NB4 (cell line): Measurements from ENCODE around the gene GPR35.

ENCODE experiments used
- POLR2A ChIP-seq: IDR thresholded peaks from 2 replicates; pipeline ENCODE4 v1.6.1; 2011; ENCODE audit warnings: mild to moderate bottlenecking; ENCODE audit not compliant: insufficient read length; ENCODE audit errors: extremely low read depth
- TF ChIP-seq, protein P1 (sequence below): IDR thresholded peaks from one replicate; pipeline ENCODE4 v1.5.1; 2012; ENCODE audit warnings: low read depth, low read length

DNA sequence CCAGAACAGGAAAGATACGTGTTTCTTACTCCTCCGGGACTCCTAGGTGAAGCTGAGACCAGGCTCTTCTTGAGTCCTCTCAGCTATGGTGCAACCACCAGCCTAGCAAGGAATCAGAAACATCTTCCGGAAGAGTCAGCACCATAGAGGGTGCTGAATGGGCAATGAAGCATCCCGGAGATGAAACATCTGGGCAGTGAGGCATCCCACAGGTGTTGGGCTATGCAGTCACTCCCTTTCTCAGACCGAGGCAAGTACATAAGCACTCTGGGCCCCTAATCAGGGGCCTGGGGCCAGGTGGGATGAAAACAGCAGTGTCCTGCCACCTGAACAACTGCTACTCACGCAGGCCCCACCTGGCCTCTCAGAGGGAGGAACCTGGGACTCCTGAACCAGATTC lies 40.2 kb upstream of the GPR35 start:
- no peak for TF ChIP-seq POLR2A
- TF ChIP-seq, protein P1, sequence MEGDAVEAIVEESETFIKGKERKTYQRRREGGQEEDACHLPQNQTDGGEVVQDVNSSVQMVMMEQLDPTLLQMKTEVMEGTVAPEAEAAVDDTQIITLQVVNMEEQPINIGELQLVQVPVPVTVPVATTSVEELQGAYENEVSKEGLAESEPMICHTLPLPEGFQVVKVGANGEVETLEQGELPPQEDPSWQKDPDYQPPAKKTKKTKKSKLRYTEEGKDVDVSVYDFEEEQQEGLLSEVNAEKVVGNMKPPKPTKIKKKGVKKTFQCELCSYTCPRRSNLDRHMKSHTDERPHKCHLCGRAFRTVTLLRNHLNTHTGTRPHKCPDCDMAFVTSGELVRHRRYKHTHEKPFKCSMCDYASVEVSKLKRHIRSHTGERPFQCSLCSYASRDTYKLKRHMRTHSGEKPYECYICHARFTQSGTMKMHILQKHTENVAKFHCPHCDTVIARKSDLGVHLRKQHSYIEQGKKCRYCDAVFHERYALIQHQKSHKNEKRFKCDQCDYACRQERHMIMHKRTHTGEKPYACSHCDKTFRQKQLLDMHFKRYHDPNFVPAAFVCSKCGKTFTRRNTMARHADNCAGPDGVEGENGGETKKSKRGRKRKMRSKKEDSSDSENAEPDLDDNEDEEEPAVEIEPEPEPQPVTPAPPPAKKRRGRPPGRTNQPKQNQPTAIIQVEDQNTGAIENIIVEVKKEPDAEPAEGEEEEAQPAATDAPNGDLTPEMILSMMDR: no peak
